OCI-M2 (cell line): Measurements from ENCODE around the gene MAMLD1.

Experiments
- DNase-seq: peaks from one replicate; lab custom pipeline; 2025; ENCODE audit not compliant: unreplicated experiment; lab: John Stamatoyannopoulos, UW

Gene MAMLD1

DNA sequence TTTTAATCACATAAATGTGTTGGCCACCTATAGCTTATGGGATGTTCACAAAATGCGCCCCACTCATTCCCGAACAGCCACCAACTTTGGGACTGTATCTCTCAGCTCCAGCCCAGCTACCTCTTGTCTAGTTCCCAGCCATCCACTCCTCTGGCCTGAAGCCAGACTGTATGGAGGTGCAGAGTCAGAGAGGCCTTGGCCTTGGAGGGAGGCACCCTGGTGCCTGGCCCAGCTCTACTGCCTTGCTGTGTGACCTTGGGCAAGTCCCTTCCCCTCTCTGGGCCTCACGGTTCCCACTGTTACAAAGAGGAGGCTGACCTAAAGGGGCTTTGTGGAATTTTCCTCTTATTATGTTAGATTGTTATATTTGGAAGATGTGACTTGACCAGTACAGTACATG is 13.9 kb downstream of the MAMLD1 start:
- DNase-seq = no peak

DNA sequence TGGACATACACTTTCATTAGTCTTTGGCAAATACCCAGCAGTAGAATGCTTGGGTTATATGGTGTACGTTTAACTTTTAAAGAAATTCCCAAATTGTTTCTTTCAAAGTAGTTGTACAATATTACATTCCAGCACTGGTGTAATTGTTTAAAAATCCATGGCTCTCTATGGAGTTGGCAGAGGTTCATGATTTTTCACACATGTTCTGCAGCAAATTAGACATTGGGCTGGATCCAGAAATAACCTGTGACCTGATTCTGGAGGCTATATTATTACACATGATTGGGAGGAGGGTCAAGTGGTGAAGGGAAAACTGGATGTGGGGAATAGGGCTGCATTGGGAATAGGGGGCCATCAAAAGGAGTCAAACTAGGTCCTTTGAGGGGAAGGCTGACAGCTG is 41.9 kb downstream of the MAMLD1 start:
- DNase-seq = no peak

DNA sequence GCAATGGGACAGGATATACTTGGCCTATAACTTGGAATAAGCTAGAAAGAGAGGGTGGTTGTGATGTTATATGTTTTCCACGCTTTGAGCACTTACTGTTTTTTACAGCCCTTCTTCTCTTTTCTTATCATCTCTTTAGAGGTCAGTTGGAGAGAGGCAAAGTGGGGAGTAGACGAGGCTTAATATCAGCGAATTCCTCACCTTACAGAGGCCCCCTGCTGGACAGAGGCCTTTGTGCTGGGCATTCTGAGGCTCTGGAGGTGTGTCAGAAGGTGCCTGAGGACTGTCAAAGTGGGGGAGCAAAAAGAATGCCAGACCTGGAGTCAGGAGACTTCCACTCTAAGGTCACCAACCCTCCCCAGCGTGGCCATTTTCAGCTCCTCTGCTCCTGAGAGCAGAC is 42.5 kb downstream of the MAMLD1 start:
- DNase-seq = no peak

GRCh38 chrX:150406596-150406995 is 43.5 kb downstream of the MAMLD1 start:
- no peak for DNase-seq

- DNase-seq = no peak
These were observed 44.9 kb downstream of the MAMLD1 start for GRCh38 chrX:150408007-150408406.

- no peak for DNase-seq
These were observed 45.4 kb downstream of the MAMLD1 start for GRCh38 chrX:150408561-150408960.

DNA sequence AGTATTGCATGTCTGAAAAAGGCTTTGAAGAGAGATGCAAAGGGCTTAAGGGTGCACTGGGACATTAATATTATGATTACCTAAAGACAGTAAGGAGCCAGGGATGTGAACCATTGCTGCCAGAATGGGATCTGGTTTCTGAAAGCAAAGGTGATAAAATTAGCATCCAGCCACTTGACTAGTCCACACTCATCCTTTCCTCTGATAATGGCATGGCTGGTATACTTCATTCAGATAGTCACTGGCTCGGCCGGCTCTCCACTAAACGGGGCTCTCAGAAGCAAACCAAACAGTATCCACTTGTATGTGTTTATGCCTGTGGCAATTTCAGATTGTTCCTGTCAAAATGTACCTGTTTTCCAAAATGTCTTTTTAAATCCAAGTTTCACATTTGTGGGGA is 46.4 kb downstream of the MAMLD1 start:
- DNase-seq = no peak

DNA sequence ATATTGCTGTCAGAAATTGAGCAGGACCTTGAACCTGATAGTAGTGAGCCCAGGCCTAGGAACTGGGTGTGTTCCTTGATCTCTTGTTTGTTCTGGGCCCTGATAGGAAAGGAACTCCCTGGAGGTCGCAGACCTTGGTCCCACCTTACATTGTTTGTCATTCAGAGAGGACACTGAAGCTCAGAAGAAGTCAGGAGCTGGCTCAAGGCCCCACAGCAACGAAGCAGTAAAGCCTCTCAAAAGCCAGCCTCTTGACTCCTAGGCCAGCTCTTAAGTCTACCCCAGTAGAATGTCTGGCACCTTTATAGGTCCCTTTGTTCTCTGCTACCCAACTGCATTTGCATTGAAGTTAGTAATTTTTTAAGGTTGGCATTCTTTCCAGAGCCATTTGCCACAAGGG is 46.8 kb downstream of the MAMLD1 start:
- DNase-seq = no peak

DNA sequence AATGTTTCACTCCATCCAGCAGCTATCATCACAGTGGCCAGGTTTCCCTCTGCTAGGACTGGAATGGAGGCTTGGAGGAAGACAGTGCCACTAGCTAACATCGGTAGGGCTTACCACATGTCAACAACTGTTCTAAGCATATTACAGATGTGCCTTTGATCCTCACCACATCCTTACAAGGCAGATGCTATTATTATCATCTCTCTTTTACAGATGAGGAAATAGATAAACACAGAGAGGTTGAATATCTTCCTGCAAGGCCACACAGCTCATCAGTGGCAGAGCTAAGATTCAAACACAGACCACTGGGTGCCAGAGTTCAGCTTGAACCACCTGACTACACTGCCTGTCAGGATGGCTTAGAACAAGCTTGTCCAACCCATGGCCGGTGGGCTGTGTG is 47.4 kb downstream of the MAMLD1 start:
- no peak for DNase-seq

- no peak for DNase-seq
These were observed 48.5 kb downstream of the MAMLD1 start for GRCh38 chrX:150411656-150412055.

DNA sequence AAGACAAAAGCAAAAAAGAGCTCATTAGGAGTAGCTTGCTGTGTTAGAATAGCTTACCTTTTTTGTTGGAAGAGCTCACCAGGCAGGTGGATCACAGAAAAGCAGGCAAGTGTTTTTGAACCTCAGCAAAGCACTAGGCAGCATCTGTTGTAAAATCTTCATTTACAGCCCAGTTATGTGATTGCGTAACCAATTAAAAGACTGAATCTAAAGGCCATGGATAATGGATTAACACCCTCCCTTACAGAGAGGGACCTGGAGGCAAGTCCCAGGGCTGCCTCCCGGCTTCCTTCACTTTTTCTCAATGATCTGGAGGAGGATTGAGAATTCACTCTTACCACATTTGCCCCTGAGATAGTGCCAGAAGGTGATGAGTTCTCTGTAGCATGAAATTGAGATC is 51.1 kb downstream of the MAMLD1 start:
- no peak for DNase-seq

DNA sequence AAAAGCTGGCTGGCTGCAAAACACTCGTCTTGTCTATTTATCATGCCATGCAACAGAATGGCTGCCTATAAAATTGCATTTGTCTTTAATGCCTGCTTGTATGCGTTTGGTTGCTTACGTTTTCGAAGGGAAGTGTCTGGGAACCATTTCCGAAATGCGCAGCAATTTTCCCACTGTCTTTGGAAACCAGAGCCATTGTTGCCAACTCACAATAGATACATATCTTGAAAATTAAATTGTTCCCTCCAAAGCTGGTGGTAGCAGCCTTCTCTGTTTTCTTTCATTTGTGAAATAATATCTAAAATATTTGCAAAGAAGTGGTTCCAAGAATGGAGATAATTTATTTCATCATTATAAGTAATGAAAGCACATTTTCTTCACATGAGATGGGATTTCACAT is 53.4 kb downstream of the MAMLD1 start:
- no peak for DNase-seq

GRCh38 chrX:150421816-150422215 is 58.7 kb downstream of the MAMLD1 start:
- DNase-seq = no peak

GRCh38 chrX:150429594-150429993 is 66.5 kb downstream of the MAMLD1 start:
- DNase-seq = no peak

- DNase-seq = no peak
These were observed 73.1 kb downstream of the MAMLD1 start for GRCh38 chrX:150436195-150436594.

- DNase-seq = no peak
These were observed 75.0 kb downstream of the MAMLD1 start for GRCh38 chrX:150438165-150438564.

DNA sequence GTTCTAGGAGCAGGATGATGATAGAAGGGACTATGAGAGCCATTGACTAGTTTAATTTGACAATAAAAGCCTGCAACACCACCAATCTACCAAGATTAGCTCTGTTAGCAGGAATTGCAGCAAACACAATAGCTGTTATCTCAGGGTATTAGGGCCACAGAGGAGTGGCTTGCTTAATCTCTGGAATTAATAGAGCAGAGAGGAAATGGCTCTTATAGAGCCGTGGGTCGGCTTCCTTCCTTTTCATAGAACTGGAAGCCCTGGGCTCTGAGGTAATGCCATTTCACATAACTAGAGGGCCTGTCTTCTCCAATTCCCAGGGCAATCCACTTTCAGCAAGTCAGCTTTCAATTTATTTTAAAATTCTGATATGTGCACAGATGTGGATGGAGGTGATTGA is 83.0 kb downstream of the MAMLD1 start:
- no peak for DNase-seq

GRCh38 chrX:150446995-150447394 is 83.9 kb downstream of the MAMLD1 start:
- DNase-seq = no peak

- DNase-seq = no peak
These were observed 86.2 kb downstream of the MAMLD1 start for GRCh38 chrX:150449313-150449712.

GRCh38 chrX:150450519-150451177 is 87.5 kb downstream of the MAMLD1 start:
- DNase-seq = no peak

GRCh38 chrX:150451953-150452352 is 88.8 kb downstream of the MAMLD1 start:
- DNase-seq = no peak

- DNase-seq = no peak
These were observed 91.0 kb downstream of the MAMLD1 start for GRCh38 chrX:150454083-150454482.

DNA sequence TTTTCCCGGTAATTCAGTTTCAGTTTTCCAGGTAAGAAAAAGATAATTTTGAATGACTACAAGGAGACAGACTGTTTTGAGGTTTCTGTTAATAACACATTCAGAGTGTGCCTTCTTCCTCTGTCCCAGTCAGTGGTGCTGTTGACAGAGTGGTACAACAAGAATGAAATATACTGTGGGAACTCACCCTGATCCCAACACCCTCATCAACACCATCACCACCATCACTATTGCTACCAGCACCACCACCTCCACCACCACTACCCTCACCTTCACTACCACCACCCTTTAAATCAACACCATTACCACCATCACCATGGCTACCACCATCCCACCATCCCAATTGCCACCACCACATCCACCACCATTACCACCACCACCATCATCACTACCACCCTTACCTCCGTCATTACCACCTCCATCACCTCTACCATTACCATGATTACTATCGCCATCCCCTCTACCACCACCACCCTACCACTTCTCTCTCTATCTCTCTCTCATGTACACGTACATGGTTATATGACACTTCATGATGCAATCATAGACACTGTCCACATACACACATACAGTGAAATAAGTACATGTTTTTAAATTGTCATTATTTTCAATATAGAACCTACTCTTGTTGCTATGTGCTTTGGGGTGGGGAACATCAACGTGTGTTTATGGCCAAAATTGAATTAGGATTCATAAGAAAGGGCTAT is 91.5 kb downstream of the MAMLD1 start:
- no peak for DNase-seq
